MV-4-11 (cell line): ENCODE data around the gene RAB36.

Experiments
- DNase-seq: peaks from one replicate; lab custom pipeline; 2025; lab: John Stamatoyannopoulos, UW

Gene RAB36

GRCh38 chr22:23182309-23183060 lies 37.2 kb downstream of the RAB36 start:
- DNase-seq, result no peak

GRCh38 chr22:23183061-23183698 lies 37.9 kb downstream of the RAB36 start:
- peak; percentile 32 for DNase-seq

GRCh38 chr22:23184100-23184763 lies 39.0 kb downstream of the RAB36 start:
- no peak for DNase-seq

GRCh38 chr22:23184764-23185113 lies 39.5 kb downstream of the RAB36 start:
- DNase-seq, result no peak

- DNase-seq, result no peak
Observed at GRCh38 chr22:23187211-23187610, 41.9 kb downstream of the RAB36 start.

- no peak for DNase-seq
Observed at GRCh38 chr22:23187871-23188700, 42.8 kb downstream of the RAB36 start.

- DNase-seq, result no peak
Observed at GRCh38 chr22:23190526-23190925, 45.2 kb downstream of the RAB36 start.

GRCh38 chr22:23192133-23192532 lies 46.9 kb downstream of the RAB36 start:
- no peak for DNase-seq

- DNase-seq, result no peak
Observed at GRCh38 chr22:23192558-23192957, 47.3 kb downstream of the RAB36 start.

- no peak for DNase-seq
Observed at GRCh38 chr22:23193196-23193827, 48.0 kb downstream of the RAB36 start.

GRCh38 chr22:23193882-23194281 lies 48.6 kb downstream of the RAB36 start:
- DNase-seq, result no peak

- DNase-seq, result no peak
Observed at GRCh38 chr22:23196165-23196564, 50.9 kb downstream of the RAB36 start.

GRCh38 chr22:23197836-23198235 lies 52.6 kb downstream of the RAB36 start:
- DNase-seq, result no peak

- DNase-seq, result no peak
Observed at GRCh38 chr22:23199159-23199558, 53.9 kb downstream of the RAB36 start.

- DNase-seq, result no peak
Observed at GRCh38 chr22:23200898-23201297, 55.6 kb downstream of the RAB36 start.

GRCh38 chr22:23202812-23203451 lies 57.7 kb downstream of the RAB36 start:
- no peak for DNase-seq

- no peak for DNase-seq
Observed at GRCh38 chr22:23203452-23204124, 58.3 kb downstream of the RAB36 start.

GRCh38 chr22:23204125-23204488 lies 58.8 kb downstream of the RAB36 start:
- no peak for DNase-seq

GRCh38 chr22:23204541-23205157 lies 59.4 kb downstream of the RAB36 start:
- DNase-seq, result no peak

- DNase-seq, result no peak
Observed at GRCh38 chr22:23205339-23206049, 60.2 kb downstream of the RAB36 start.
